HEK293 (cell line): Measurements from ENCODE around the gene PACSIN2.

ENCODE experiments used
- CTCF ChIA-PET: fragments of 350-600 bp; formaldehyde crosslinking; extraction: SDS; loops from one replicate; lab custom pipeline; 2021; ENCODE audit warnings: antibody characterized with exemption; lab: Yijun Ruan, JAX
- POLR2A ChIA-PET: fragments of 300-600 bp; formaldehyde crosslinking; extraction: SDS; loops from one replicate; lab custom pipeline; 2020; ENCODE audit warnings: antibody characterized with exemption, inconsistent platforms; lab: Yijun Ruan, JAX
- H3K27ac ChIP-seq: fragments of 200-500 bp; sonication (Bioruptor generic); 2 replicates; pipeline ENCODE4 v1.5.1; 2014; ENCODE audit warnings: low read depth, low read length, control low read depth, inconsistent platforms; ENCODE audit errors: extremely low read depth
- H3K36me3 ChIP-seq, 2 experiments: fragments of 200-500 bp in 1 of 2; sonication (Bioruptor generic) in 1 of 2; 1 replicate in 1 of 2; 2 replicates in 1 of 2; pipeline ENCODE4 v1.5.1; 2014 to 2017; ENCODE audit warnings: inconsistent platforms in 2 of 2, low read length in 2 of 2; ENCODE audit not compliant: control insufficient read depth in 2 of 2, insufficient read depth in 1 of 2
- H3K4me1 ChIP-seq: fragments of 200-500 bp; sonication (Bioruptor generic); 2 replicates; pipeline ENCODE4 v1.5.1; 2014; ENCODE audit warnings: mild to moderate bottlenecking, low read length, inconsistent platforms; ENCODE audit not compliant: control insufficient read depth, insufficient read depth
- H3K4me3 ChIP-seq: 2 replicates; pipeline ENCODE4 v1.5.1; 2011; ENCODE audit warnings: low read depth, mild to moderate bottlenecking, control low read depth, low read length, moderate library complexity
- H3K9me3 ChIP-seq: fragments of 200-500 bp; sonication (Bioruptor generic); 2 replicates; pipeline ENCODE4 v1.5.1; 2014; ENCODE audit warnings: low read depth, low read length, inconsistent platforms; ENCODE audit not compliant: control insufficient read depth, insufficient read depth
- FEZF1 ChIP-seq: fragments of 450-650 bp; formaldehyde crosslinking; IDR thresholded peaks from 2 replicates; pipeline ENCODE4 v1.5.1; 2016; ENCODE audit warnings: missing biosample characterization, missing genetic modification characterization
- ZNF146 ChIP-seq: fragments of 450-650 bp; formaldehyde crosslinking; IDR thresholded peaks from 2 replicates; pipeline ENCODE4 v1.5.1; 2016; ENCODE audit warnings: missing biosample characterization, missing genetic modification characterization
- ZNF211 ChIP-seq: fragments of 450-650 bp; formaldehyde crosslinking; IDR thresholded peaks from 2 replicates; pipeline ENCODE4 v1.5.1; 2016; ENCODE audit warnings: low read depth, missing biosample characterization, missing genetic modification characterization
- ZNF521 ChIP-seq: fragments of 450-650 bp; formaldehyde crosslinking; IDR thresholded peaks from 2 replicates; pipeline ENCODE4 v1.5.1; 2017; ENCODE audit warnings: missing biosample characterization, mild to moderate bottlenecking, missing genetic modification characterization
- ZNF654 ChIP-seq: fragments of 450-650 bp; formaldehyde crosslinking; IDR thresholded peaks from 2 replicates; pipeline ENCODE4 v1.5.1; 2016; ENCODE audit warnings: low read depth, missing biosample characterization, missing genetic modification characterization
- ZNF664 ChIP-seq: fragments of 450-650 bp; formaldehyde crosslinking; IDR thresholded peaks from 2 replicates; pipeline ENCODE4 v1.5.1; 2016; ENCODE audit warnings: missing biosample characterization, missing genetic modification characterization
- TF ChIP-seq, protein P1 (sequence below): fragments of 450-650 bp; formaldehyde crosslinking; IDR thresholded peaks from 2 replicates; pipeline ENCODE4 v1.5.1; 2016; ENCODE audit warnings: missing biosample characterization, missing genetic modification characterization
- TF ChIP-seq, protein P2 (sequence below): fragments of 450-650 bp; formaldehyde crosslinking; IDR thresholded peaks from 2 replicates; pipeline ENCODE4 v1.5.1; 2016; ENCODE audit warnings: missing biosample characterization, missing genetic modification characterization
- TF ChIP-seq, protein P3 (sequence below): fragments of 450-650 bp; formaldehyde crosslinking; conservative IDR thresholded peaks from 2 replicates; pipeline ENCODE4 v1.5.1; 2016; ENCODE audit warnings: low read depth, missing biosample characterization, missing genetic modification characterization

The PACSIN2 gene

DNA sequence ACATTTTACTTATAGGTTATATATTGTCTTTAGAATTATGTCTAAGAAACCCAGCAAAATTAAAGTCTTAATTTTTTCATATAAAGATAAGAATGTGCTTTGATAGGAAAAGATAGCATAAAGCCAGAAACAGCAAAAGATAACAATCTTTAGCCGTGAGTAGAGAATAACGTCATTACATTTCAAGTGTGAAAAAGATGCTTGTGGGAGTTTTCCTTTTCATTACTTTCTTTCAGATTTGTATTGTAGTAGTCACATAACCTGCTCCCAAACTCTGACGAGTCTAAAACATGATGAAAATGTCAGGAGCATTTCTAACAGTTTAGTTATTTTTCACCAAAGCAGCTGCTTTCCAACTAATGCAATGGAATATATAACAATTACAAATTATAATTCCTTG lies 189.2 kb downstream of the PACSIN2 start (continued):
- no peak for TF ChIP-seq ZNF211 (tag by site-specific recombination)
- TF ChIP-seq, protein P1, sequence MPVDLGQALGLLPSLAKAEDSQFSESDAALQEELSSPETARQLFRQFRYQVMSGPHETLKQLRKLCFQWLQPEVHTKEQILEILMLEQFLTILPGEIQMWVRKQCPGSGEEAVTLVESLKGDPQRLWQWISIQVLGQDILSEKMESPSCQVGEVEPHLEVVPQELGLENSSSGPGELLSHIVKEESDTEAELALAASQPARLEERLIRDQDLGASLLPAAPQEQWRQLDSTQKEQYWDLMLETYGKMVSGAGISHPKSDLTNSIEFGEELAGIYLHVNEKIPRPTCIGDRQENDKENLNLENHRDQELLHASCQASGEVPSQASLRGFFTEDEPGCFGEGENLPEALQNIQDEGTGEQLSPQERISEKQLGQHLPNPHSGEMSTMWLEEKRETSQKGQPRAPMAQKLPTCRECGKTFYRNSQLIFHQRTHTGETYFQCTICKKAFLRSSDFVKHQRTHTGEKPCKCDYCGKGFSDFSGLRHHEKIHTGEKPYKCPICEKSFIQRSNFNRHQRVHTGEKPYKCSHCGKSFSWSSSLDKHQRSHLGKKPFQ (tag by site-specific recombination): no peak

DNA sequence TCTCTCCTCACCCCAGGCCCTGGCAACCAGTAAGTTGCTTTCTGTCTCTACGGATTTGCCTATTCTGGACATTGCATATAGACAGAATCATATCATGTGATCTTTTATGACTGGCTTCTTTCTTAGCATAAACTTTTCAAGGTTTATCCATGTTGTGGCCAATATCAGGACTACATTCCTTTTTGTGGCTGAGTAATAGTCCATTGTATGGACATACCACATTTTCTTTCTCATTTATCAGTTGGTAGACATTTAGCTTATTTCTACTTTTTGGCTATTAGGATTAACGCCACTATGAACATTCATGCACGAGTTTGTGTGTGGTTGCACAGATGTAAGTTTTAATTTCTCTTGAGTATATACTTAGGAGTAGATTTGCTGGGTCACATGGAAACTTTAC lies 193.6 kb downstream of the PACSIN2 start:
- Histone ChIP-seq H3K27ac (no peak overlapping the region), H3K4me3 (no peak overlapping the region), H3K36me3 (peaks cover 31 to 53% of the 10 kb centered on the region in 2 experiments), H3K4me1 (no peaks in the 10 kb centered on the region), H3K9me3 (no peaks in the 10 kb centered on the region)
- CTCF ChIA-PET: interaction anchor here (0.5 to 2.5 kb wide), 9 partner anchors 10 to 138 kb away, joined by 3 to 15 read pairs (median 5); no protein-coding TSS in a partner anchor
- POLR2A ChIA-PET: no interaction called here
- TF ChIP-seq ZNF521 (tag by site-specific recombination) (no peak), ZNF146 (tag by site-specific recombination) (peak; percentile 80)
- TF ChIP-seq, protein P2, sequence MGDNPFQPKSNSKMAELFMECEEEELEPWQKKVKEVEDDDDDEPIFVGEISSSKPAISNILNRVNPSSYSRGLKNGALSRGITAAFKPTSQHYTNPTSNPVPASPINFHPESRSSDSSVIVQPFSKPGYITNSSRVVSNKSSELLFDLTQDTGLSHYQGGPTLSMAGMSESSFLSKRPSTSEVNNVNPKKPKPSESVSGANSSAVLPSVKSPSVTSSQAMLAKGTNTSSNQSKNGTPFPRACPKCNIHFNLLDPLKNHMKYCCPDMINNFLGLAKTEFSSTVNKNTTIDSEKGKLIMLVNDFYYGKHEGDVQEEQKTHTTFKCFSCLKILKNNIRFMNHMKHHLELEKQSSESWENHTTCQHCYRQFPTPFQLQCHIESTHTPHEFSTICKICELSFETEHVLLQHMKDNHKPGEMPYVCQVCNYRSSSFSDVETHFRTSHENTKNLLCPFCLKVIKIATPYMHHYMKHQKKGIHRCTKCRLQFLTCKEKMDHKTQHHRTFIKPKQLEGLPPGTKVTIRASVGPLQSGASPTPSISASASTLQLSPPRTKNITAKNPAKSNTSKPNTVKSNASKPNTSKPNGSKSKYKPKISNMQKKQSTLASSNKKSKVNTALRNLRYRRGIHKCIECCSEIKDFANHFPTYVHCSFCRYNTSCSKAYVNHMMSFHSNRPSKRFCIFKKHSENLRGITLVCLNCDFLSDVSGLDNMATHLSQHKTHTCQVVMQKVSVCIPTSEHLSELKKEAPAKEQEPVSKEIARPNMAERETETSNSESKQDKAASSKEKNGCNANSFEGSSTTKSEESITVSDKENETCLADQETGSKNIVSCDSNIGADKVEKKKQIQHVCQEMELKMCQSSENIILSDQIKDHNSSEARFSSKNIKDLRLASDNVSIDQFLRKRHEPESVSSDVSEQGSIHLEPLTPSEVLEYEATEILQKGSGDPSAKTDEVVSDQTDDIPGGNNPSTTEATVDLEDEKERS (tag by site-specific recombination): 0 out of 2 replicates have a peak, but pooled peaks have one; percentile 19
- TF ChIP-seq, all 188 proteins: peak for 2

DNA sequence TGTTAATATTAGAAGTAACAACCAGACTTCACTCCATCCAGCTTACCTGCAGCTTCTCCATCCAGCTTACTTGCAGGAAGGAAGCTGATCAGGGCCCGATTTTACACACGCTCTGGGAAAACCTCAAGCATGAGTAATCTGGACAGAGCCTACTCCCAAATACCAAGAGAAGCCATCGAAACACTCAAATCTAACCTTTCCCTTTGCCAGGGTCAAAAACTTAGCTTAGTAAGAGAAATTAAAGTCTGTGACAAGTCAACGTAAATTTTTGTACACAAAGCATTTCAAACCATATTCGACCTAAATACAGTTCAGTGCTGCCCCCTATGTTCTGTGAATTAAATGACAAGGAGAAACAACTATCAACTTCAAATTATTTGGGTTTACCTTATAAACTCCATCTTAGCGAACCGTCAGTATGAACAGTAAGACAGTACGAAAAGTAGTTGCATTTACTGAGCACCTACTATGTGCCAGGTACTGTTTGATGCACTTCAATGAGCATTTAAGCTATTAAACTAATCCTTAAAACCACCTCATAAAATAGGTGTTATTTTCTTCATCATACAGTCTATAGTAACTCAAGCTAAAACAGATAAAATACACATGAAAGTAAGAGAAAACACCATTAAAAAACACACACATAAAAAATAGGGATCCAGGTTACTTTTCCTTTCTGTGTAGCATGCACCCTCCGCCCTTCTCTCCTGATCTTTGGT lies 194.7 kb downstream of the PACSIN2 start:
- H3K36me3 ChIP-seq: peaks cover 27 to 51% of the 10 kb centered on the region in 2 experiments
- CTCF ChIA-PET: interaction anchor here (0.6 to 2.5 kb wide), 32 partner anchors 9 to 394 kb away, joined by 3 to 15 read pairs (median 4); no protein-coding TSS in a partner anchor
- TF ChIP-seq, protein P3, sequence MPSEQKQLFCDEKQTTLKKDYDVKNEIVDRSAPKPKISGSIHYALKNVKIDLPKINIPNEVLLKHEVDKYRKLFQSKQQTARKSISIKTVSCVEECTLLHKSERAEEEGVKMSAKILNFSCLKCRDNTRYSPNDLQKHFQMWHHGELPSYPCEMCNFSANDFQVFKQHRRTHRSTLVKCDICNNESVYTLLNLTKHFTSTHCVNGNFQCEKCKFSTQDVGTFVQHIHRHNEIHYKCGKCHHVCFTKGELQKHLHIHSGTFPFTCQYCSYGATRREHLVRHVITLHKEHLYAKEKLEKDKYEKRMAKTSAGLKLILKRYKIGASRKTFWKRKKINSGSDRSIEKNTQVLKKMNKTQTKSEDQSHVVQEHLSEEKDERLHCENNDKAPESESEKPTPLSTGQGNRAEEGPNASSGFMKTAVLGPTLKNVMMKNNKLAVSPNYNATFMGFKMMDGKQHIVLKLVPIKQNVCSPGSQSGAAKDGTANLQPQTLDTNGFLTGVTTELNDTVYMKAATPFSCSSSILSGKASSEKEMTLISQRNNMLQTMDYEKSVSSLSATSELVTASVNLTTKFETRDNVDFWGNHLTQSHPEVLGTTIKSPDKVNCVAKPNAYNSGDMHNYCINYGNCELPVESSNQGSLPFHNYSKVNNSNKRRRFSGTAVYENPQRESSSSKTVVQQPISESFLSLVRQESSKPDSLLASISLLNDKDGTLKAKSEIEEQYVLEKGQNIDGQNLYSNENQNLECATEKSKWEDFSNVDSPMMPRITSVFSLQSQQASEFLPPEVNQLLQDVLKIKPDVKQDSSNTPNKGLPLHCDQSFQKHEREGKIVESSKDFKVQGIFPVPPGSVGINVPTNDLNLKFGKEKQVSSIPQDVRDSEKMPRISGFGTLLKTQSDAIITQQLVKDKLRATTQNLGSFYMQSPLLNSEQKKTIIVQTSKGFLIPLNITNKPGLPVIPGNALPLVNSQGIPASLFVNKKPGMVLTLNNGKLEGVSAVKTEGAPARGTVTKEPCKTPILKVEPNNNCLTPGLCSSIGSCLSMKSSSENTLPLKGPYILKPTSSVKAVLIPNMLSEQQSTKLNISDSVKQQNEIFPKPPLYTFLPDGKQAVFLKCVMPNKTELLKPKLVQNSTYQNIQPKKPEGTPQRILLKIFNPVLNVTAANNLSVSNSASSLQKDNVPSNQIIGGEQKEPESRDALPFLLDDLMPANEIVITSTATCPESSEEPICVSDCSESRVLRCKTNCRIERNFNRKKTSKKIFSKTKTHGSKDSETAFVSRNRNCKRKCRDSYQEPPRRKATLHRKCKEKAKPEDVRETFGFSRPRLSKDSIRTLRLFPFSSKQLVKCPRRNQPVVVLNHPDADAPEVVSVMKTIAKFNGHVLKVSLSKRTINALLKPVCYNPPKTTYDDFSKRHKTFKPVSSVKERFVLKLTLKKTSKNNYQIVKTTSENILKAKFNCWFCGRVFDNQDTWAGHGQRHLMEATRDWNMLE: no peak
- no peak for TF ChIP-seq FEZF1 (tag by site-specific recombination)
- TF ChIP-seq ZNF654: peak; percentile 45
- TF ChIP-seq ZNF664: peak; percentile 18; the same call in 1 of the 2 replicates
- H3K9me3 ChIP-seq: no peaks in the 10 kb centered on the region
- no peak overlapping the region for H3K27ac ChIP-seq
- no peaks in the 10 kb centered on the region for H3K4me1 ChIP-seq
- H3K4me3 ChIP-seq: no peak overlapping the region
- POLR2A ChIA-PET: interaction anchor here (0.6 kb wide), 1 partner anchor 204 kb away, joined by 3 read pairs; no protein-coding TSS in a partner anchor
